Frontal cortex (tissue), 4 donors: Measurements from ENCODE around the gene JAKMIP3. TPM values are rescaled to one million over a fixed set of nuclear protein-coding genes. Genes with fewer than 3 reads are reported as not detected.
"Not testable (repeated sequence)": the region's sequence is repeated elsewhere in the genome, so short reads cannot be mapped to it uniquely, and the experiment has no call there.

Source experiments
- DNase-seq, 2 donors: peaks; one replicate each; pipeline ENCODE4 v3.0.0; 2012; ENCODE audit warnings: low spot score in 2 of 2
- FAIRE-seq: peaks from 2 replicates; lab custom pipeline; 2012; peaks lifted over from hg19 to GRCh38; lab: Jason Lieb, UNC
- total RNA-seq: library from RNA; depleted of rRNA; stranded (reverse); fragments of >200 nt; gene quantifications from one replicate; pipeline ENCODE4 v1.2.3, GENCODE V29; 2014
- donor health status: control.
- donor health status: control.
- donor health status: control.

JAKMIP3 gene
- total RNA-seq, 1 donor from 2014 or later: 4.1 TPM

- DNase-seq (no peak), FAIRE-seq (no peak)
These were observed 2.9 kb upstream of the JAKMIP3 start for GRCh38 chr10:132062641-132063390.

- FAIRE-seq (no peak), DNase-seq (no peak)
These were observed 2.3 kb upstream of the JAKMIP3 start for GRCh38 chr10:132063432-132063831.

GRCh38 chr10:132064082-132064755 lies 1.5 kb upstream of the JAKMIP3 start:
- FAIRE-seq (no peak), DNase-seq (no peak)

DNA sequence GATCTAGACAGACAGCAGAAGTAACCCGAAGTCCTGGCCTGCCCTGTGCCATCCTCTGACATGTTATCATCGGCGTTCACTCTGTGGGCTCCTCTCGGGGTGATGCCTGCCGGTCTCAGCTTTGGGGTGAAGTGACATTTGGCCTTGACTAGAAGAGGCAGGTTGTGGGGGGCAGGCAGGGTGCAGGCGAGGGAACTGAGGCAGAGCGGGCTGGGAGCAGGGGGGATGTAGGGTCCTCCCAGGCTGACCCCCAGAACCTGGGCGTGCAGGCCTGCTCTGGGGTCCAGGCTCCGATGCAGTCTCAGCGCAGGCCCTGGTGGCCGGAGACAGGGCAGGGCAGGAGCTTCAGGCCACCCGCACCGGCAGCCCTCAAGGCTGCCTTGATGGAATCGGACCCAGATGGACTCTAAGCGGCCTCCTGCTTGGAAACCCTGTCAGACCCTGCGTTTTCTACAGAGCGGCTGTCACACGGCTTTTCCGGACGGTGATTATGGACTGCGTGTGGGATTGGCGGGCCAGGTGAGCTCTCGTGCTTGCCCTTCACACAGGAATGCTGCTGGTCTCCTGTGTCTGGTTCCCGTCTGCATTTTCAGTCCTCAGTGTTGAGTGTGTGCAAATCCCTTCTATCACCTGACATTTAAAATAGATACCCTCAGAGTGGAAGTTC lies 842 bp upstream of the JAKMIP3 start:
- FAIRE-seq (no peak), DNase-seq (no peak)

DNA sequence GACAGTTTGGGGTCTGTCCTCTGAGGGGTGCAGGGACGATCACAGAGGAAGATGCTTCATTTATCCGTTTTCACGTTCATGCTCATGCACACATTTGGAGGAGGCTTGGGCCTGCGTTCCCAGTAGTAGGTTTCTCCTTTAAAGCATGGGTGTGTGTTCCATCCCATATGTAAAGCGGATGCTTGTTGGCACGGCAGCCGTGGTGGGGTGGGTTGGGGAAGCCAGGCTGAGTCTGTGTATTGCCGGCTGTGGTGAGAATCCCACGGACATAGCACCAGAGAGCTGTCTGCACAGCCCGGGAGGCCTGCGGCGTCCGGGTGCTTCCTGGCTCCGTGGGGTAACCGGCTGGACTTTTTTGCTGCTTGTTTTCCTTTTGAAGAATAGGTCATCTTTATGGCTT lies 440 bp downstream of the JAKMIP3 start:
- no peak for FAIRE-seq

GRCh38 chr10:132066812-132067211 lies 1.1 kb downstream of the JAKMIP3 start:
- FAIRE-seq: no peak

More for the DNA sequence above, 440 bp downstream of the JAKMIP3 start:
- DNase-seq: no peak

GRCh38 chr10:132068431-132069121 lies 2.8 kb downstream of the JAKMIP3 start:
- no peak for DNase-seq
- FAIRE-seq: no peak

More at GRCh38 chr10:132066812-132067211, 1.1 kb downstream of the JAKMIP3 start:
- DNase-seq: no peak

- DNase-seq (no peak), FAIRE-seq (no peak)
These were observed 3.5 kb downstream of the JAKMIP3 start for GRCh38 chr10:132069122-132069848.

DNA sequence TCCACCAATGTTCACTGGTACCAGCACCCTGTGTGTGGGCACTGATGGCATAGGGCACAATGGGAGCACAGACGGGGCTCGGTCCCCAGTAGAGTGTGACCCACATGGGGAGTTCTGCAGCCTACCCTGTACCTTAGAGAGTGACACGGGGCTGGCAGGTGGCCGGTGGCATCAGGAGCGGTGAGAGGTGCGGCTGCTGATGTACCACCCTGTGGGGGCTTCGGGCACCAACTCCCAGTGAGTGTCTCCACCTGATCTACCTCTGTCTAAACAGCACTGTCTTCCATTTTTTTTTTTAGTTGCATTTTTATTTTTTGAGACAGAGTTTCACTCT lies 4.1 kb downstream of the JAKMIP3 start:
- DNase-seq (no peak), FAIRE-seq (no peak)

- FAIRE-seq (no peak), DNase-seq (no peak)
These were observed 5.0 kb downstream of the JAKMIP3 start for GRCh38 chr10:132070724-132071123.

GRCh38 chr10:132071667-132072066 lies 5.9 kb downstream of the JAKMIP3 start:
- DNase-seq: no peak
- no peak for FAIRE-seq

GRCh38 chr10:132075909-132076577 lies 10.3 kb downstream of the JAKMIP3 start:
- FAIRE-seq: no peak
- DNase-seq: no peak

- DNase-seq: no peak
- no peak for FAIRE-seq
These were observed 10.9 kb downstream of the JAKMIP3 start for GRCh38 chr10:132076578-132077081.

DNA sequence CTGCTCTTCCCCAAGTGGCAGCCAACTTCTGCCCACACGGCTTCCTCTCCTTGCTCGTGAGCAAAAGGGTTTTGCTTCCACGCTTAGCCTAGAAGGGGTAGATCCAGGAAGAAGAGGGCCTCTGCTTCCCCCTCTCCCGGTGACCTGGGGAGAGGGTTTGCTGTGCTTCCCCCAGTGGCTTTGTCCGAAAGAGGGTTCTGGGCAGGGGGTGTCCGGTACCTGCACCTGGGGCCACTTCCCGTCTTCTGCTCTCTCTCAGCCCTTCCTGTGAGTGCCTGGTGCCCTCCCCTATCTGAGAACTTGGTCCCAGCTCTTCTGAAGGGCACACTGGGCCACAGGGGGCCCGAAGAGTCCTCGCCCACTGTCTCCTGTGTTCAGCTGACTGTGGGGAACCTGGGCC lies 11.3 kb downstream of the JAKMIP3 start:
- DNase-seq (no peak), FAIRE-seq (no peak)

- DNase-seq (no peak), FAIRE-seq (no peak)
These were observed 13.1 kb downstream of the JAKMIP3 start for GRCh38 chr10:132078746-132079345.

- not testable (repeated sequence) for FAIRE-seq, DNase-seq
These were observed 18.6 kb downstream of the JAKMIP3 start for GRCh38 chr10:132084384-132084783.

DNA sequence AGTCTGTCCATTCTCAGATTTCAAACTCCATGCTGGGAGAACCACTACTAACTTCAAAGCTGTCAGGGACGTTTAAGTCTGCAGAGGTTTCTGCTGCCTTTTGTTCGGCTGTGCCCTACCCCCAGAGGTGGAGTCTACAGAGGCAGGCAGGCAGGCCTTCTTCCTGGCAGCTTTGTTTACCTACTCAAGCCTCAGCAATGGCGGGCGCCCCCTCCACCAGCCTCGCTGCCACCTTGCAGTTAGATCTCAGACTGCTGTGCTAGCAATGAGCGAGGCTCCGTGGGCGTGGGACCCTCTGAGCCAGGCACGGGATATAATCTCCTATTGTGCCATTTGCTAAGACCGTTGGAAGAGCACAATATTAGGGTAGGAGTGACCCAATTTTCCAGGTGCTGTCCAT lies 27.5 kb downstream of the JAKMIP3 start:
- not testable (repeated sequence) for DNase-seq, FAIRE-seq

GRCh38 chr10:132094581-132095234 lies 29.0 kb downstream of the JAKMIP3 start:
- no peak for DNase-seq

More at GRCh38 chr10:132094581-132095234, 29.0 kb downstream of the JAKMIP3 start:
- FAIRE-seq: no peak
